Measurements from ENCODE around the gene SMOC2.

The SMOC2 gene

GRCh38 chr6:168417191-168417590 lies 23.8 kb upstream of the SMOC2 start:
- H3K9me3 ChIP-seq = no peaks in the 10 kb centered on the region
- TF ChIP-seq CTCF (IDR thresholded peaks at IDR 0.05; ENCODE audit: low read depth, low read length) = no peak
- DNase-seq = no peak

DNA sequence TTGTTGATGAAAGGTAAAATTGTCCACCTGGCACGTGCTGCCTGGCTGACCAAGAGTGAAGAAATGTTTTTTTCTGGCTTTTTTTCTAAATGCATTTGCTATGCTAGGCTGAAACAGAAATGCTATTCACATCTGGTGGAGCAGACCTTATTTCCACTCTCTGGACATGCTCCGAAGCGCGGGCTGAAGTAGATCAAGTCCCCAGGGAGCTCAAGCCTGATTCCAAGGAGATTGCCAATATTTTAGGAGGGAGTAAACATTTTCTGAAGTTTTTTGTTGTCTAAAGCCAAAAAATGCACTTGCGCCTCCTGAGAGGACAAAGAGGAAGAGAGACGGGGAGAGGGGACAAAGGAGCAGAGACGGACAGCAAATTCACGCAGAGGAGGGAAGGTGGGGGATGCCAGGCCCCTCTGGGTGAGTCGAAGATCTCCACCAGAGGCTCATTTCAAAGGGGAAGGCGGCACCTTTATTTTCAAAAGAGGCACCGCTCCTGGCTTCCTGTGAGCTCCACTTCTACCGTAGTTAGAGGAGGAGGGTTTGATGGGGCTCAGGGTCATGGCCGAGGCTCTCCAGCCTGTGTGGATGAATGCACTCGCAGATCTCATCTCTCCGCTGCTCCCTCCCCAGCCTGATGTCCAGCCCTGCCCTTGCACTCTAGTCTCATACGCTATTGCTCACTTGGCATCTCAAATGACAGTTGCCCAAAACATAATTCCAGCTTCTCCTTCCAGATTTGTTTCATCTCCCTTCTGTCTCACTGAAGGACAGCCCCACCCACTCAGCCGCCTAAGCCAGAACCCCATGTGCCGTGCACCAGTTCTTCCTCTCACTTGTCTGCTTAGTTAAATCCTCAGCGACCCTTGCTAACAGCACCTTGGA lies 23.1 kb upstream of the SMOC2 start:
- Histone ChIP-seq H3K4me1 (no peaks in the 10 kb centered on the region), H3K27me3 (no peaks in the 10 kb centered on the region)
- TF ChIP-seq CTCF (IDR thresholded peaks at IDR 0.05; ENCODE audit: low read depth, low read length) = no peak

More at GRCh38 chr6:168417191-168417590, 23.8 kb upstream of the SMOC2 start:
- H3K36me3 ChIP-seq = no peaks in the 10 kb centered on the region
- no peaks in the 10 kb centered on the region for H3K27me3 ChIP-seq
- no peaks in the 10 kb centered on the region for H3K4me1 ChIP-seq
- H3K4me3 ChIP-seq (ENCODE audit: low read depth, low read length) = no peak overlapping the region

DNA sequence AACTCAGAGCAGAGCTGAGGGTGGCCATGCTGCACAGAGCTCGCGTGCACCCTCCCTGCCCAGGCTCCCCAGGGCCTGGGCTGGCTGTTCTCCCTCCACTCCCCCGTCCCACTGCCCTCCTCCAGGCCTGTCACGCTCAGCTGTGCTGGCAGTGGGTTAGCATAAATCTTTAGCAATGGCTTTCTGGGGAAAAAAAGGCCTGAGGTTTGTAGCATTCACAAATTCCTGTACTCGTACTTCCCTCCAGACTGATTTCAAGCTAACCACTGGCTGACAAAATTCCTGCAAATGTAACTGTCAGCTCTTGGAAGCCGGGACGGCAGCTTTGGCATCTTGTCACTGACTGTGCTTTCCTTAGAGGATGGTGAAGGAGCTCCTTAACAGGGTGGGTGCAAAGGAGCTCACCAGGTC lies 22.3 kb upstream of the SMOC2 start:
- H3K36me3 ChIP-seq = no peaks in the 10 kb centered on the region
- H3K9me3 ChIP-seq = no peaks in the 10 kb centered on the region
- TF ChIP-seq CTCF (IDR thresholded peaks at IDR 0.05; ENCODE audit: low read depth, low read length) = no peak
- no peak for DNase-seq
- no peaks in the 10 kb centered on the region for H3K27me3 ChIP-seq
- H3K4me1 ChIP-seq = no peaks in the 10 kb centered on the region
- no peak overlapping the region for H3K4me3 ChIP-seq (ENCODE audit: low read depth, low read length)

More for the DNA sequence above, 23.1 kb upstream of the SMOC2 start:
- Histone ChIP-seq H3K9me3 (no peaks in the 10 kb centered on the region), H3K36me3 (no peaks in the 10 kb centered on the region), H3K4me3 (ENCODE audit: low read depth, low read length) (no peak overlapping the region)
- no peak for DNase-seq

DNA sequence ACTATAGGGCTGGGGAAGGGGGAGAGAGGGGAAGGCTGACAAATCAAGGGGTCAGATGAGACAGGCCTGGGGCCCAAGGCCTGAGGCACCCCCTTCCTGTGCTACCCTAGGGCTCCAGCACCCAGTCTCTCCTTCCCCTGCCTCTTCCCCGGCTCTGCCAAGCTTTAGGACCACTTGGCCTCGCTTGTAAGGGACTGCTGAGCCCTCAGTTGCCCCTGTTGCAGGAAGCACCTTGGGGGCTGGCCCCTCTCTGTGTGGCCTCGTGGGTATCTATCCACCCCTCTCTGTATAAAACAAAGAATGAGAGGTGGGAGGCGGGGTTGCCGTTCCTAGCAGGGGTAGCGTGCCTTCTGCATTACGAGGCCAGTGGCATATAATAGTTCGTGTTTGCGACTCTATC lies 21.4 kb upstream of the SMOC2 start:
- H3K27me3 ChIP-seq = no peaks in the 10 kb centered on the region
- no peaks in the 10 kb centered on the region for H3K36me3 ChIP-seq
- no peak for DNase-seq
- H3K4me3 ChIP-seq (ENCODE audit: low read depth, low read length) = no peak overlapping the region
- no peaks in the 10 kb centered on the region for H3K9me3 ChIP-seq
- TF ChIP-seq CTCF (IDR thresholded peaks at IDR 0.05; ENCODE audit: low read depth, low read length) = no peak
- no peaks in the 10 kb centered on the region for H3K4me1 ChIP-seq

DNA sequence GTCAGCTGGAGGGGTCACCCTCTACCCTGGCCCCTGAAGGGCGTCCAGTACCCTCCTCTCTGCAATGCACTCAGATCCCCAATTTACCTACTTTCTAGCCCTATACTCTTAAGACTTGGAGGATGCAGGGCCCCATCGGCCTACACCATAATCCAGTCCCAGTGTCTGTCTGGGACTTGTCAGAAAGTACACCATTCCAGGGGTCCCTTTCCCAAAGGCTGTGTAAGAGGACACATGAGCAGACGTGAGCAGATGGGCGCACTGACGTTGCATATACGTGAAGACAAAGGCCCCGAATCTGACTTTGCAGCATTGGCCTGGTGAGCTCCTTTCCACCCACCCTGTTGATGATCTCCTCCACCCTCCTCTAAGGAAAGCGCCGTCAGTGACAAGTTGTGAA lies 20.9 kb upstream of the SMOC2 start:
- no peaks in the 10 kb centered on the region for H3K27me3 ChIP-seq

More for the DNA sequence above, 20.9 kb upstream of the SMOC2 start:
- H3K36me3 ChIP-seq = no peaks in the 10 kb centered on the region
- H3K4me1 ChIP-seq = no peaks in the 10 kb centered on the region
- H3K9me3 ChIP-seq = no peaks in the 10 kb centered on the region
- H3K4me3 ChIP-seq (ENCODE audit: low read depth, low read length) = no peak overlapping the region
- no peak for DNase-seq
- TF ChIP-seq CTCF (IDR thresholded peaks at IDR 0.05; ENCODE audit: low read depth, low read length) = no peak

Measured in BE2C (cell line).